Pulmonary artery endothelial cell (primary cell): ENCODE data around the gene ITM2C. TPM values are rescaled to one million over a fixed set of nuclear protein-coding genes. Genes with fewer than 3 reads are reported as not detected.

Experiments used
- DNase-seq: peaks from one replicate; pipeline ENCODE4 v3.0.0-alpha.2; 2011; ENCODE audit warnings: low read depth, low spot score
- total RNA-seq: library from RNA; depleted of rRNA; stranded (reverse); fragments of >200 nt; gene quantifications from 2 replicates; pipeline ENCODE4 v1.2.3, GENCODE V29; 2014

ITM2C gene
- total RNA-seq, 1 donor from 2014 or later, result 3.7 TPM

GRCh38 chr2:230891064-230891463 is 26.3 kb downstream of the ITM2C start:
- DNase-seq, result no peak

- no peak for DNase-seq
Measured at GRCh38 chr2:230891509-230891908, 26.8 kb downstream of the ITM2C start.

GRCh38 chr2:230893338-230893737 is 28.6 kb downstream of the ITM2C start:
- DNase-seq, result no peak

- no peak for DNase-seq
Measured at GRCh38 chr2:230893841-230894781, 29.4 kb downstream of the ITM2C start.

GRCh38 chr2:230895536-230896345 is 31.0 kb downstream of the ITM2C start:
- DNase-seq, result no peak

- DNase-seq, result no peak
Measured at GRCh38 chr2:230896346-230897115, 31.8 kb downstream of the ITM2C start.

- no peak for DNase-seq
Measured at GRCh38 chr2:230898016-230898712, 33.4 kb downstream of the ITM2C start.

- DNase-seq, result no peak
Measured at GRCh38 chr2:230898713-230899091, 34.0 kb downstream of the ITM2C start.

GRCh38 chr2:230899287-230899686 is 34.5 kb downstream of the ITM2C start:
- no peak for DNase-seq

GRCh38 chr2:230899786-230900185 is 35.0 kb downstream of the ITM2C start:
- DNase-seq, result no peak

- no peak for DNase-seq
Measured at GRCh38 chr2:230900336-230900995, 35.7 kb downstream of the ITM2C start.

GRCh38 chr2:230901006-230901405 is 36.3 kb downstream of the ITM2C start:
- DNase-seq, result no peak

GRCh38 chr2:230902180-230902899 is 37.6 kb downstream of the ITM2C start:
- peak; percentile 10 for DNase-seq

GRCh38 chr2:230903231-230904150 is 38.7 kb downstream of the ITM2C start:
- DNase-seq, result no peak

- DNase-seq, result no peak
Measured at GRCh38 chr2:230904856-230905447, 40.2 kb downstream of the ITM2C start.

- no peak for DNase-seq
Measured at GRCh38 chr2:230905448-230906421, 41.0 kb downstream of the ITM2C start.
